HG02610 (cell line): ENCODE results near the gene KIFC3.
"Not testable (repeated sequence)": the region's sequence is repeated elsewhere in the genome, so short reads cannot be mapped to it uniquely, and the experiment has no call there.

Experiments used
- ATAC-seq: cut with Tn5 transposase; IDR thresholded peaks from one replicate; pipeline ENCODE4 v1.9.1; 2021; ENCODE audit warnings: mild to moderate bottlenecking, moderate library complexity; ENCODE audit not compliant: unreplicated experiment

KIFC3 gene

GRCh38 chr16:57788252-57788841 lies 13.9 kb downstream of the KIFC3 start:
- no peak for ATAC-seq

DNA sequence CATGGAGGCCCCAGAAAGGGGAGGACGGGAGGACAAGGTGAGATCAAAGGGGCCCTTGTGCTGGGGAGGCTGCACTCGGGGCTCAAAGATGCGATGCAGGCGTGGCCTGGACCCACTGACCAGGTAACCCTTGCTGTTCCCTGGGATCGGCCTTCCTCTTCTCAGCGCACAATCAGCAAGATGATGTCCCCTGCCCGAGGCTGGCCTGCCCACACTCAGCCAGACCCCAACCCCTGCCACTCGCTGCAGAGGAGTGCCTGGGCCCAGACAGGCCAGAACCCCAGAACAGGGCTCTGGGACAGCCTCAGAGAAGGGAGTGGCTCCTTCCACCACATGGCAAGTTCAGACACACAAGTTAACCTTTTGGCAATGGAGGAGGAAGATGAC lies 14.8 kb downstream of the KIFC3 start:
- no peak for ATAC-seq

- no peak for ATAC-seq
These were observed 15.4 kb downstream of the KIFC3 start for GRCh38 chr16:57786632-57787518.

- no peak for ATAC-seq
These were observed 16.4 kb downstream of the KIFC3 start for GRCh38 chr16:57785924-57786323.

DNA sequence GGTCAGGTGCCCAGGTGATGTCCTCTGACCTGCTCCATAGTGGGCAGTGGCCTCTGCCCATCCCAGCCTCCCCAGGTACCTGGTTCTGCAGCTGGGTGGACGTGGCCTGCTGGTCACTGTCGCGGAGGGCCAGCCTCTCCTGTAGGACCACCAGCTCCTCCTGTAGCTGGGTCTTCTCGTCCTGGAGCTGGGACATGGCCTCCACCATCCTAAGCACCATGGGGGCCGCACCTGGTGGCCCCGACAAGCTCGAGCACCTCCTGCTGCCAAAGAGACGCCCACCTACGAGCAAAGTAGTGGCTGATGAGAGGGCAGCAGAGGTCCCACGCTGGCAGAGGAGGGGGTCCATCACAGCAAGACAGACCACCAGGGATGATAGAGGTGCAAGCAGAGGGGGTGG lies 16.9 kb downstream of the KIFC3 start:
- ATAC-seq = no peak

DNA sequence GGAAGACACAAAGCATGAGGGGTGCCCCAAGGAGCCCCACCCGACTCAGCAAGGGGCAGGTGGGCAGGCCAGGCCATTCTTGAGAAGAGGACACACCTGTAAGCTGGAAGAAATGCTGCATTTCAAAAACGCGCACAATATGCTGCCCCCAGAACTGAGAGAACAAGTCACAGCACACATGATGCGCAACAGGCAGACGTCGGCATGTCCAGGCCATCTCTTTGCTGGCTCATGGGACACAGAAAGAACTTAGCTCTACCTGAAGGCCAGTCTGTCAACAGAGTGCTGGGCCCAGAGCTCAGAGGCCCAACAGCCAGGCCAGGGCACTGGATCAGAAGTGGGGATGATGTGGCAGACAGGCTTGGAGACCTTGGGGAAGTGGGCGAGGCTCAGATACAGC lies 18.0 kb downstream of the KIFC3 start:
- no peak for ATAC-seq

- no peak for ATAC-seq
These were observed 18.4 kb downstream of the KIFC3 start for GRCh38 chr16:57783883-57784282.

GRCh38 chr16:57783116-57783515 lies 19.2 kb downstream of the KIFC3 start:
- no peak for ATAC-seq

GRCh38 chr16:57782607-57783055 lies 19.7 kb downstream of the KIFC3 start:
- not testable (repeated sequence) for ATAC-seq

- ATAC-seq = no peak
These were observed 20.3 kb downstream of the KIFC3 start for GRCh38 chr16:57781741-57782606.

GRCh38 chr16:57781349-57781740 lies 20.9 kb downstream of the KIFC3 start:
- ATAC-seq = no peak

DNA sequence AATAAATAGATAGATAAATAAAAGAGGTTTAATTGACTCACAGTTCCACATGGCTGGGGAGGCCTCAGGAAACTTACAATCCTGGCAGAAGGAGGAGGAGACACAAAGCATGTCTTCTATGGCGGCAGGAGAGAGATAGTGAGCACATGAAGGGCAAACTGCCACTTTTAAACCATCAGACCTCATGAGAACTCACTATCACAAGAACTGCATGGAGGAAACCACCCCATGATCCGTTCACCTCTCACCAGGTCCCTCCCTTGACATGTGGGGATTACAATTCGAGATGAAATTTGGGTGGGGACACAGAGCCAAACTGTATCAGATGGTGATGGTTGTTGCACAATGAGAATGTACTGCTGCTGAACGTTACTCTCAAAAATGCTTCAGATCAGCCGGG lies 22.5 kb downstream of the KIFC3 start:
- ATAC-seq = not testable (repeated sequence)

DNA sequence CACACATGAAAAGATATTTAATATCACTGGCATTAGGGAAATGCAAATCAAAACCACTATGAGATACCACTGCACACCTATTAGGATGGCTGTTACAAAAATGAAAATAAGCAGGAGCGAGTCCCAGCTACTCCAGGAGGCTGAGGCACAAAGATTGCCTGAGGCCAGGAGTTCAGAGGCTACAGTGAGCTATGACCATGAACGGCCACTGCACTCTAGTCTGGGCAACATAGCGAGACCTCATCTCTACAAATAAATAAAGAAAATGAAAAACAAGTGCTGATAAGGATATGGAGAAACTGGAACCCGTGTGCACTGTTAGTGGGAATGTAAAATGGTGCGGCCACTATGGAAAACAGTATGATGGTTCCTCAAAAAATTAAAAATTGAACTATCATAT lies 23.6 kb downstream of the KIFC3 start:
- no peak for ATAC-seq

GRCh38 chr16:57775661-57776469 lies 26.4 kb downstream of the KIFC3 start:
- no peak for ATAC-seq

- ATAC-seq = no peak
These were observed 27.5 kb downstream of the KIFC3 start for GRCh38 chr16:57774705-57775285.

GRCh38 chr16:57773655-57774295 lies 28.5 kb downstream of the KIFC3 start:
- ATAC-seq = no peak

GRCh38 chr16:57773019-57773418 lies 29.3 kb downstream of the KIFC3 start:
- ATAC-seq = no peak

GRCh38 chr16:57771141-57771785 lies 31.0 kb downstream of the KIFC3 start:
- ATAC-seq = no peak

GRCh38 chr16:57770361-57770760 lies 31.9 kb downstream of the KIFC3 start:
- ATAC-seq = no peak
